K562 (cell line): ENCODE measurements around the gene COQ10B. TPM values are rescaled to one million over a fixed set of nuclear protein-coding genes. Genes with fewer than 3 reads are reported as not detected.

ENCODE experiments used
- ATF2 ChIP-seq: sonication (generic); formaldehyde crosslinking; IDR thresholded peaks from 2 replicates; pipeline ENCODE4 v1.8.1; 2022; ENCODE audit warnings: missing genetic modification reagents
- CBFA2T3 ChIP-seq: fragments of 450-650 bp; IDR thresholded peaks from 2 replicates; pipeline ENCODE4 v1.6.1; 2017
- CCAR2 ChIP-seq: fragments of 200-400 bp; formaldehyde crosslinking; IDR thresholded peaks from 2 replicates; pipeline ENCODE4 v1.6.1; 2017; ENCODE audit warnings: mild to moderate bottlenecking, low read depth, low read length
- FOXJ2 ChIP-seq: fragments of 200-800 bp; sonication (Bioruptor generic); IDR thresholded peaks from 2 replicates; pipeline ENCODE4 v1.6.1; 2016; ENCODE audit warnings: missing genetic modification characterization, missing compliant biosample characterization
- FUS ChIP-seq: fragments of 200-400 bp; formaldehyde crosslinking; optimal IDR thresholded peaks from 2 replicates; pipeline ENCODE3; 2017; ENCODE audit warnings: low read depth, low read length
- NCOR1 ChIP-seq: fragments of 450-650 bp; IDR thresholded peaks from 2 replicates; pipeline ENCODE4 v1.6.1; 2016; ENCODE audit warnings: mild to moderate bottlenecking, moderate library complexity
- PHB2 ChIP-seq: fragments of 450-650 bp; IDR thresholded peaks from 2 replicates; pipeline ENCODE4 v1.6.1; 2017; ENCODE audit warnings: low read depth
- PTTG1 ChIP-seq: fragments of 450-650 bp; IDR thresholded peaks from 2 replicates; pipeline ENCODE4 v1.6.1; 2016; ENCODE audit warnings: low read depth, mild to moderate bottlenecking, missing genetic modification characterization, missing compliant biosample characterization
- SRSF7 ChIP-seq: fragments of 200-400 bp; formaldehyde crosslinking; optimal IDR thresholded peaks from 2 replicates; pipeline ENCODE3; 2017; ENCODE audit warnings: mild to moderate bottlenecking, low read depth, low read length
- ZNF24 ChIP-seq: fragments of 450-650 bp; IDR thresholded peaks from 2 replicates; pipeline ENCODE4 v1.6.1; 2016
- ZNF277 ChIP-seq: fragments of 250-450 bp; sonication (Bioruptor Pico); IDR thresholded peaks from 2 replicates; pipeline ENCODE4 v1.8.0; 2022; ENCODE audit warnings: inconsistent platforms, mild to moderate bottlenecking, moderate library complexity, borderline replicate concordance
- polyA plus RNA-seq, 8 experiments: library from polyadenylated mRNA; depleted of rRNA in 4 of 8; stranded (reverse) in 5 of 8; unstranded in 3 of 8; fragments of >200 nt; fragmentation: Nextera tagmentation in 2 of 8; fragmentation: Illumina TruSeq in 1 of 8; extraction: Ambion mirVana in 2 of 8; extraction: Trizol in 1 of 8; gene quantifications; 2 replicates each; pipeline versions ENCODE4 v1.2.1 to v1.2.3, GENCODE V29; 2011 to 2014; ENCODE audit warnings: inconsistent platforms in 1 of 8, missing spikeins in 1 of 8
- total RNA-seq, 7 experiments: library from RNA; depleted of rRNA in 6 of 7; stranded (reverse); fragments of >200 nt in 6 of 7; fragmentation: Illumina TruSeq in 2 of 7; extraction: Trizol in 2 of 7; gene quantifications; 2 replicates each; pipeline versions ENCODE4 v1.2.1 to v1.2.3, GENCODE V29; 2011 to 2021; ENCODE audit warnings: low replicate concordance in 1 of 7

The COQ10B gene
- total and polyA plus RNA-seq, 9 of the 15 experiments (the other 6 are each of a cell fraction or from before 2014, with no cell fraction given) = 3.1 to 13.1 (median 7.7) TPM

GRCh38 chr2:197513915-197514314 lies 60.6 kb downstream of the COQ10B start (continued):
- TF ChIP-seq ATF2 (CRISPR knock-in tag) (no peak), PTTG1 (tag) (no peak), CBFA2T3 (peak; percentile 42), FOXJ2 (tag) (no peak), ZNF277 (CRISPR knock-in tag) (no peak), NCOR1 (no peak), CCAR2 (no peak), FUS (no peak), SRSF7 (no peak), ZNF24 (no peak), PHB2 (no peak)
